ENCODE measurements around the gene NMBR.

Gene NMBR

GRCh38 chr6:142185641-142186040 lies 38.7 kb upstream of the NMBR start:
- no peak overlapping the region for H3K4me3 ChIP-seq (replicated peaks; ENCODE audit: low read depth, low read length)
- DNase-seq (ENCODE audit: extremely low read depth, low read depth): no peak
- TF ChIP-seq CTCF (IDR thresholded peaks at IDR 0.05; ENCODE audit: low read depth, low read length, missing control alignments): no peak

- DNase-seq (ENCODE audit: extremely low read depth, low read depth): no peak
- H3K4me3 ChIP-seq (replicated peaks; ENCODE audit: low read depth, low read length): no peak overlapping the region
- no peak for TF ChIP-seq CTCF (IDR thresholded peaks at IDR 0.05; ENCODE audit: low read depth, low read length, missing control alignments)
These were observed 37.4 kb upstream of the NMBR start for GRCh38 chr6:142184307-142184706.

GRCh38 chr6:142183351-142183750 lies 36.4 kb upstream of the NMBR start:
- no peak for DNase-seq (ENCODE audit: extremely low read depth, low read depth)
- TF ChIP-seq CTCF (IDR thresholded peaks at IDR 0.05; ENCODE audit: low read depth, low read length, missing control alignments): no peak
- H3K4me3 ChIP-seq (replicated peaks; ENCODE audit: low read depth, low read length): no peak overlapping the region

GRCh38 chr6:142182004-142182403 lies 35.1 kb upstream of the NMBR start:
- no peak for DNase-seq (ENCODE audit: extremely low read depth, low read depth)
- no peak overlapping the region for H3K4me3 ChIP-seq (replicated peaks; ENCODE audit: low read depth, low read length)
- no peak for TF ChIP-seq CTCF (IDR thresholded peaks at IDR 0.05; ENCODE audit: low read depth, low read length, missing control alignments)

- DNase-seq (ENCODE audit: extremely low read depth, low read depth): no peak
- TF ChIP-seq CTCF (IDR thresholded peaks at IDR 0.05; ENCODE audit: low read depth, low read length, missing control alignments): no peak
- H3K4me3 ChIP-seq (replicated peaks; ENCODE audit: low read depth, low read length): no peak overlapping the region
These were observed 31.2 kb upstream of the NMBR start for GRCh38 chr6:142178129-142178528.

GRCh38 chr6:142174703-142175102 lies 27.8 kb upstream of the NMBR start:
- no peak overlapping the region for H3K4me3 ChIP-seq (replicated peaks; ENCODE audit: low read depth, low read length)
- DNase-seq (ENCODE audit: extremely low read depth, low read depth): no peak
- TF ChIP-seq CTCF (IDR thresholded peaks at IDR 0.05; ENCODE audit: low read depth, low read length, missing control alignments): no peak

GRCh38 chr6:142173980-142174379 lies 27.1 kb upstream of the NMBR start:
- no peak overlapping the region for H3K4me3 ChIP-seq (replicated peaks; ENCODE audit: low read depth, low read length)
- TF ChIP-seq CTCF (IDR thresholded peaks at IDR 0.05; ENCODE audit: low read depth, low read length, missing control alignments): no peak
- no peak for DNase-seq (ENCODE audit: extremely low read depth, low read depth)

All from HFF-Myc (cell line).